ENCODE results near the gene CTCFL. TPM values are rescaled to one million over a fixed set of nuclear protein-coding genes. Genes with fewer than 3 reads are reported as not detected.
"Not testable (repeated sequence)": the region's sequence is repeated elsewhere in the genome, so short reads cannot be mapped to it uniquely, and the experiment has no call there.

CTCFL gene
- polyA plus RNA-seq, 5 donors, result 0.33 to 0.52 (median 0.50) TPM

DNA sequence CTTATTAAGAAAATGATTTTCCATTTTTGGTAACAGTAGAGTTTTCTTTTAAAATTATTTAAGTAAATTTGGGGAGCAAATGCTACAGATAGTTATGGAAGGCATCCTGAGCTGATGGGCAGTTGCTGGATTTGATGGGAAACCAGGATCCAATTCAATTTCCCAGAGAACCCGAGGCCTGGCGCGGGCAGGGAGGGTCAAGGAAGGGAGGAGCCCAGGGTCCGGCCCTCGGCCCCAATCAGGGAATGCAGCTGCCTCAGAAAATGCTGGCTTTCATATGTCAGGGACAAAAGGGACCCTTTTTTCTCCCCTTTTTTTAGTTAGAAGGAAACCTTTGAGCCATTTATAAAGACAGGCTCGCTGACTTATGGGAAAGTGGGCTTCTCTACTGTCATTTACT, 42.1 kb downstream of the CTCFL start:
- no peak for DNase-seq

DNA sequence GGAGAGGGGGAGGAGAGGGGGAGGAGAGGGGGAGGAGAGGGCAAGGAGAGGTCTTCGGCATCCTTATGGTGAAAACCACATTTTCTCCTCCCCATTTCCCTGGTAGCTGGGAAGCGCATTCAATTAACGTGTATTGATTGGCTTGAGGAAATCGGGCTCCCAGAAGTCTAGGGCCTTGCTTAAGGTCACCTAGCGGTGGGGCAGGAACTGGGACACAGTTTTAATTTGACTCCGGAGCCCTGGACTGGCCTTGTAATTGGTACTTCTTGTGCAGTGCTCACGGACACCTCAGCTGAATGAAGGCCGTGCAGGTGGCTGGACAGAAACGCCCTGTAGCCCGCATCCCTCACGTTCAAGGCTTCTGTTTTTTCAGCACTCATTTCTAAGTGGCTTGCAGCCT, 42.8 kb downstream of the CTCFL start:
- DNase-seq, result no peak

DNA sequence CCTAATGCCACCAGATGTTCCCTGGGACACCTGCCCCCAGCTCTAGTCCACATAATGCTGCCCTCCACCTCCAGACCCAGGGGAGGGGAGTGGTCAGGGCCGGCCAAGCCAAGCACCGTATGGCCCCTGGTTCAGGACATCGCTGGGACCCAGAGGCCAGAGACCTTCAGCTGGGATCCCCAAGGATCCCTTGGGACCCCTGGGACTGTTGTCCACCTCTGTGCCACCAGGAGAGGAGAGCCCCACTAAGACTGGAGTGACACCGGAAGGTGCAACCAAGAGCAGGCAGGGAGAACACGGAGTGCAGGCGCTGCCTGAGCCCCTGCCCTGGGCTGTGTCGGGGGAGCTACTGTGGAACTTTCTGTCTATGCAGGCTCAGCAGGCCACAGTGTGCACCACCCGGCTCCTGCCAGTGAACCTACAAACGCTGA, 43.6 kb downstream of the CTCFL start:
- no peak for DNase-seq

DNA sequence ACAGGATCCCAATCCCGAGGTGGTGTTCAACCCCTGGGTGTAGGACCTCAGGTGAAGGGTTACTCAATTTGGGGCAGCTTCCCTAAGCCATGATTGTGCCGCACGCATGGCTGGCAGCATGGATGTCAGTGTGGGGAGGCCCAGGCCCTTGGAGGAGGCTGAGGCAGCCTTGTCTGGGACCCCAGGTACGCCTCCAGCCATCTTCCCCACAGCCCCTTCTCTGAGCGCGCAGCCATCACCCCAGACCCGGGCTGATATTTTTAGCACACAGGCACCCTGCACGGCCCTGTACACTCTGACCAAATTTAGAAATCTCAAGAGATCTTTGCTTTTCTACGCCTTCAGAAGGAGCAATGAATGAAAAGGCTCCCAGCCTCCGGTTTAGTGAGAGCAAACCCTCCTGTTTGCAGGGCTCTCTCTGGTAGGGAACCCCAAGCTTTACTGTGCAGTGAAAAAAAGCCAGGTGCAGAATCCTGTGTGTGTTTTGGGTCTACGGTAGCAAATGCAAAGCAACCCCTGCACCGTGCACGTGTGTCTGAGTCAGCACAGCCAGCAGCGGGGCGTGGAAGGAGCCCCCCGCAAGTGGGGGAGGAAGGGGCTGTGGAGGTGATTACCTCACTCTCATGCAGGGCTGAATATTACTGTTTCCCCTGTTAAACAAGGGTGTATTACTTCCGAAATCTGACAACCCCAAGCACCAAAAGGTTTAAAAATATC, 44.3 kb downstream of the CTCFL start:
- DNase-seq, result no peak

DNA sequence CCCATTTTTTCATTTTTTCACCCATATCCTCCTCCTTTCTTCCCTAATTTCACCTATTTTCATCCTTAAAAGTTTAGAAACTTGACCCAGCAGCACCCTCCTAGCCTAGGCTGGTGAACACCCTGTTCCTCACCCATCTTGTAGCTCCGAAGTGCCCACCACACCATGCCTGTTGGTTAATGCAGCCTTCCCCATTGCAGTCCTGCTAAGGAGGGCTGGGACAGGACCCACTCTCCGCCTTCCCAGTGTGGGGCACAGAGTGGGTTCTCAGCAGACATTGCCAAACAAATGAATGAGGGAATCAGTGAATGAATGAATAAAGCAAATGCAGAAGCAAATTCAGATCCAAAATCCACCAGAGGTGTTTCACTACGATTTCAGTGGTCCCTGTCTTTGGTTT, 45.7 kb downstream of the CTCFL start:
- DNase-seq, result no peak

DNA sequence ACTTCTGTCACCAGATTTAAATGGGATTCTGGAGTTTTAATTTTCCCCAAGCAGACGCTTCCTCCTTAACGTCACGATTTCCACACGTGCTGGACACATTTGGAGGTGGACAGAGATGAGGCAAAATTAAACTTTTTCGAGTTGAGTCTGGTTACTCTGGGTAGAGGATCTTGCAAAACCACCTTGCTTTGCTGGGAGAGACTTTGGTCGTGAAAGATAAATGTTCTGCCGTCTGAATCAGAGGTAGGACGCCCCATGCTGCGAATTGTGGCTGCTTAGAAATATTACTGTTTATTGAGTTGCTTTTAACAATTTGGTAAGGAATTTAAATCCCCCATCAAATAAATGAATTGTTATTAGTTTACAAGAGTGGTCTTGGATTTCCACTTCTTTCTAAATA, 46.8 kb downstream of the CTCFL start:
- no peak for DNase-seq

DNA sequence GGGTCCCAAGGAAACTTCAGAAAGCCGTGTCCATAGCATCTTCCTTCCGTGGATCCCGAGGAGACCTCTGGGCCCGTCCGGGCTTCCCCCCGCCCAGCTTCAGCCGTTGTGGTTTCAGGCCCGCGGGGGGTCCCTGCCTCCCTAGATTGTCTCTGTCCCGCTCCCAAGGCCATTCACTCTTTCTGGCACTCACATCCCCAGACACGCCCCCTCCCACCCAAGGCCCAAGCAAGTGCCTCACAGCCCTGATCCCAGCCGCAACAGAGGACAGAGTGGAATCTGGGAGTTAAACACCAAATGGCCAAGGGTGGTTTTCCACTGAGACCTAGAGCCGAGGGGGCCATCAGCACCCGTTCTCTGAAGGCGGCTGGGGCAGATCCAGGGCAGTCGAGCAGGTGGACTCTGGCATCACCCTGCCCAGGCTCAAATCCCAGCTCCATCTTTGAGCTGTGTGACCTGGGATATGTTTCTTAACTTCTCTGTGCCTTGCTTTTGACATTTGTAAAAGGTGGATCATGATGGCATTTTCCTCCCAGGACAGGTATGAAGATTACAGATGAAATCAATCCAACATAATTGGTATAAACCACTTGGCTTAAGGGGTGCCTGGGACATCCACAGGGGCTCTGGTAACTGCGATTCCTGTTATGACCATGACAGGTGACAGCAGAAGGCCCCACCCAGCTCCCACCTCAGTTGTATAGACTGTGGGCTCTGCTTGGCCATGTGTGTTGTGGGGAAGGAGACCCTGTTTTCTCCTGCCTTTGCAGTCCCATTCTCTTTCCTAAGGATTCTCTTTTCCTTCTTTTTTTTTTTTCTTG, 48.1 kb downstream of the CTCFL start:
- no peak for DNase-seq

DNA sequence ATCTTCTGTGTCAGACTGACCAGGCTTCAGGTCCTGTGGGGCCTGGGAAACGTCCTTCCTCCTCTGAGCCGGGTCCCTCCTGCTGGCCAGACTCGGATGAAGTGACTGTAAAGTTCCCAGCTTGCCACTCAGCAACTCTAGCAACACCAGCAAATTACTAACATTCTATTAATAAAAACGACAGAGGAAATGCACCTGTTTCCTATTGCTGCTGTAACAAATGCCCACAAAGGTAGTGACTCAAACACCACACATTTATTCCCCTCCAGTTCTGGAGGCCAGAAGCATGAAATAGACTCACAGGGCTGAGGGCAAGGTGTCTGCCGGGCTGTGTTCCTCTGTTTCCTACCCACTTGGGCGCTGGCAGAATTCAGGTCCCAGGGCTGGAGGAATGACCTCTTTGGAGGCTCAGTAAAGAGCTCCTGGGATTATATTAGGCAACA, 48.8 kb downstream of the CTCFL start:
- DNase-seq, result no peak

DNA sequence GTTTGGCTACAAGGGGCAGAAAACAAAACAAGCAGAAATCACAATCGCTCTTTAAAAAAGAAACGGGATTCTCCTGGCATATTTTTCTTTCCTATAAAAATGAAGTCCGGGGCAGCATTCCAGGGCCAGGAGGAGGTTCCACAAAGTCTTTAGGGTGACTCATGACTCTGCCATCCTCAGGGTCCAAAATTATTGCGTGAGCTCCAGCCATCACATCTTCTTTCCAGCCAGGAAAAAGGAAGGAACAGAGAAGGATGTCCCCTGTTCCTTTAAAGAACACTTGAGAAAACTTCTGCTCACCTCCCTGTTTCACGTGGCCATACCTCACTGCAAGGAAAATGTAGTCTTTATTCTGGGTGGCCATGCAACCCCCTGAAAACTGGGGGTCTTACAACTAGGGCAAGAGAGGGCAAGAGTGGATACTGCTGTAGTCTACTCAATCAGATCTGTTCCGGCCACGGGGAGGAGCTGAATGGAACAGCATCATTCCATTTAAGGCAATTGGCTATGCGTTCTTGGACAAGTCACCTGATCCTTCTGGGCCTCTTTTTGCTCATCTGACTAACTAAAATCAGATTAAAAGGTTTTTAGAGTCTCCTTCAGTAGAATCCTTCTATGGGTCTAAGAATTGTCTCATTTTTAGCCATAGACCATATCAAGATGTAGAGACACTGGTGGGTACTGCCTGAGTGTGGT, 49.4 kb downstream of the CTCFL start:
- no peak for DNase-seq

DNA sequence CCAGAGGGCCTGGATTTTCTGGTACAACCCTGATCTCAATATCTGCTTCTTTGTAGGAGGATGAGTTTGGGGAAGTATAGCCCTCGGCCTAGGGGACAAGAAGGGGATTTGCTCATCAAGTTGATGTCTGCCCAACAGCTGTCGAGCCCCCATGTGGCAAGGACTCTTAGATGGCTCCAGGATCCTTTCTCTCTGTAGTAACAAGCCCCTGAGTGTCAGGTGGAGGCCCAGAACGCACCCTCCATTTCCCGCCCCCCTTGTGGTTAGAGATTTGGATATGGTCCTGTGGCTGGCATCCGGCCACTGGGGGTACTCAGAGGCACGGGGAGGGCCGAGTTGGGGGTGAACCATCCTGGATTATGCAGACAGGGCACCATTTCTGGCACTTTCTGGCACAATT, 50.1 kb downstream of the CTCFL start:
- DNase-seq, result no peak

DNA sequence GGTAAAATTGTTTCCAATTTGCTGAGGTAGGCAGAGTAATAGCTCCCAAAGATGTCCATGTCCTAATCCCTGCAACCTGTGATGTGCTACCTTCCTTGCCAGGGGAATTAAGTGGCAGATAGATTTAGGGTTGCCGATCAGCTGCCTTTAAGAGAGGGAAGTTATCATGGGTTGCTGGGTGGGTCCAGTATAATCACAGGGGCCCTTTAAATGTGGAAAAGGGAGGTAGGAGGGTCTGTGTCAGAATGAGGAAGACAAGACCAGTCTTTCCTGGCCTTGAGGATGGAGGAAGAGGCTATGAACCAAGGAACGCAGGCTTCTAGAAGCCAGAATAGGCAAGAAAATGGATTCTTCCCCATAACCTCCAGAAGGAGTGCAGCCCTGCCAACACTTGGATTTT, 50.7 kb downstream of the CTCFL start:
- no peak for DNase-seq

DNA sequence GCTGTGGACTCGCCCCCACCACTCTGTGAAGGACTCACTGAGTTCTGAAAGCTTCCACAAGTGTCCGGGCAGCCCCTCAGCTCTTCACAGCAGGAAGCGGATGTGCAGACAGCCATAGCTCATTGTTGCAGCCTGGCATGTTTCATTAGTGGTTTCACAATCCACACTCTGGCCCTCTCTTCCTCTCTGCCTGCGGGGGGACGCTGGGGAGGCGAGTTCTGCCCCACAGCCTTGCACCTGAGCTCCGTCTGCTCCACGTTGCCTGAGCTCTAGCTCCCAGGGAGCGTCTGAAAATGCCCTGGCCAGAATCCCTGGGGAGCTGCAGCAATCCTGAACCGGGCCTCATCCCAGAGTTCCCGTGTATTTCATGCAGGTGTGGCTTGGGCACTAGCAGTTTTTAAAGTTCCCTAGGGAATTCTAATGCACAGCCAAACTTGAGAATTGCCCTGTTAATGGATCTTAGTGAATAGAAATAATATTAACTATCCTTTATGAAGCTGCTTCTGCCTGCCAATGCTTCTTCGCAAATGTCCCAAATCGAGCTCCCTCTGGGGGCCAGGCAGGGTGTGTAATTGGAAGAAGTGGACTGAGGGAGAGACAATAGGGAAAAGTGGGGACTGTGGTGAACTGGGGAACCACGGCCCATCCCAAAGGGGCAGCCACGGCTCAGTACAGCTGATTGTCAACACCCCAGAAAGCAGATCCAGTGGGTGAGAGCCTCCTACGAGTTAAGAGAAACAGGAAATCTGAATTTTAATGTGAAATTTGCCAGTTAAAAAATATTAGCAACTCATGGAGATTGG, 51.5 kb downstream of the CTCFL start:
- peak; percentile 35 to 52 for DNase-seq

DNA sequence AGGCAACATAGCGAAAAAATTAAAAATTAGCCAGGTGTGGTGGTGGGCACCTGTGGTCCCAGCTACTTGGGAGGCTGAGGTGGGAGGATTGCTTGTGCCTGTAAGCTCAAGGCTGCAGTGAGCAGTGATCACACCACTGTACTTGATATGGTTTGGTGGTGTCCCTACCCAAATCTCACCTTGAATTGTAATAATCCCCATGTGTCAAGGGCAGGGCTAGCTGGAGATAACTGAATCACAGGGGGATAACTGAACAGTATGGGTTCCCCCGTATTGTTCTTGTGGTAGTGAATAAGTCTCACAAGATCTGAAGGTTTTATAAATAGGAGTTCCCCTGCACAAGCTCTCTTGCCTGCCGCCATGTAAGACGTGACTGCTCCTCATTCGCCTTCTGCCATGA, 52.5 kb downstream of the CTCFL start:
- DNase-seq, result not testable (repeated sequence)

DNA sequence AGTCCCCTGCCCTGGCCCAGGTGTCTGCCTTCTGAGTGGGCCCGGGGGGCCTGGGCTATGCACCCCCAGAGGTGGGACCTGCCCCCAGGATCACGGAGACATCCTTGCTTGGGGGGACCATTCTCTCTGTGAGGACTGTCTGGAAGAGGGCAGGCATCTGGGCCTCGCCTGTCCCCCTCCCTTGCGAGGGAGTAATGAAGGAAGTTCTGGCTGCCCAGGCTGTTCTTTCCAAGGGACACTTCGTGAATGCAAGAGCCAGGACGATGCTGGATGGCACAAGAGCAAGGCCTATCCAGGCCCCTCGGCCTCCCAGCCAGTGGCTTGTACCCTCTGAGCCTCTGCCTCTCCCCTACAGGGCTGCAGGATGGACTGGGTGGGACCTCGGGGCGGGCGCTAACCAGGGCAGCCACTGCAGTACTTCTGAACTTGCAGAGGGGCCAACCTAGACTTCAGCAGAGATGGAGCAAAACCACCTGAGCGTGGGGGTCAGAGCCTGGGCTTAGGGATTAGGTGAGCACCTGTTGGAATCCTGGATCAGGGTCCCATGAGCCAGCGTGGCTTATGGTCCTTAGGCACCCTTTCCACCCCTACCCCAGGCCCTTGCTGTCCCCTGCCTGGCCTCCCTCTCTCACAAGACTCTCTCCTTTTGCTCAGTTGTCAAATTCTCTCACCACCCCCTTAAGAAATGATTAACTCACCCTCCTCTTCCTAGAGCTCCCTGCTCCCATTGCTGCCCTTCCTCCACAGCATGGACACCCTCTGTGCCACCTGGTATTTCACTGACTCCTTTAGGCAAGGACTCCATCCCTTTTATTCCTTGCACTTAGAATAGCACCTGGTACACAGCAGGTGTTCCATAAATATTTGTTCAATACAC, 53.2 kb downstream of the CTCFL start:
- DNase-seq, result no peak

DNA sequence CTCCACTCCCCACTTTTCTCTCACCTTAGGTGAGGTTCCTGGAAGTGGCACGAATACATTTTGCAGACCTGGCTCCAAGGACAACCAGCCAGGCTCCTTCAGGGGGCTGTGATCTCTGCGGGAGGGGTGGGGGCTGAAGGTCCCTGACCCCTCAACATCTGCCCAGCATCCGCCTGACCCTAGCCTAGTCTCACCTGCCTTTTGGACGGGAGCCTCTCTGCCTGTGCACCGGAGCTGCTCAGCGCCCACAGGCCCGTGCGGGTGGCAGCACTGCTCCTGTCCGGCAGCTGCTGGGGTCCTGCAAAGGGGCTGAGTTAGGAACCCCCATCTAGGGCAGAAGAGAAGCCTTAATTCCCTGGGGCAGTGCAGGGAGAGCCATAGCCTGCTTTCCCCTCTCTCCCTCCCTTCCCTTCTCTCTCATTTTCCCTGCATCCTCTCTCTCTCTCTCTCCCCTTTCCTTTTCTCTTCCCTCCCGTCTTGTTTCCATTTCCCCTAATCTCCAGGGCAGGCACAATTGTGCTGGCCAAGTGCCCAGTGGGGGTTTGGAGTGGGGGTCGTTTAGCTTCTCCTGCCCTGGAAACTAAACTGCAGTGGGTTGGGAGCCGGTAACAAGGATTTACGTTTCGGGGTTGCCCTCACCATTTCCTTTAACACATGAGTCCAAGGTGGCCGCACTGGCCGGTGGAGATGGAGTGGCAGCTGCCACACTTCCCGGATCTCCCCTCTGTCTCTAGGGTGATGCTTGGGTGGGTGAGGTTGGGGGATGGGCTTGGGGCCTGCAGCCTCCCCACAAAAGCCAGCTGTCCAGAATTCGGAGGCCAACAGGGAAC, 54.1 kb downstream of the CTCFL start:
- DNase-seq, result no peak

DNA sequence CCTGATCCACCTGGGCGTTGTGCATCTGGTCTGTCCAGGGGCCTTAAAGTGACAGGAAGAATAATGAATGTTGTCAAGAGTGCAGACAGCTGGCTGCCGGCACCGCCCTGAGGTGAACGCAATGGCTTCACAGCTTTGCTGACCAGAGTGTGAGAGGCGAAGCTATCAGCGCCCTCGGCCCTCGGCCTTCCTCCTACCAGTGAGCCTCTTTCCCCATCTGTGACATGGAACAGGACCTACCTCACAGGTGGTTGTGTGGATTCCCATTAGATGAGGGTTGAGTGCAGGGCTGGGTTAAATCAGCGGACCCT, 54.8 kb downstream of the CTCFL start:
- DNase-seq, result no peak

DNA sequence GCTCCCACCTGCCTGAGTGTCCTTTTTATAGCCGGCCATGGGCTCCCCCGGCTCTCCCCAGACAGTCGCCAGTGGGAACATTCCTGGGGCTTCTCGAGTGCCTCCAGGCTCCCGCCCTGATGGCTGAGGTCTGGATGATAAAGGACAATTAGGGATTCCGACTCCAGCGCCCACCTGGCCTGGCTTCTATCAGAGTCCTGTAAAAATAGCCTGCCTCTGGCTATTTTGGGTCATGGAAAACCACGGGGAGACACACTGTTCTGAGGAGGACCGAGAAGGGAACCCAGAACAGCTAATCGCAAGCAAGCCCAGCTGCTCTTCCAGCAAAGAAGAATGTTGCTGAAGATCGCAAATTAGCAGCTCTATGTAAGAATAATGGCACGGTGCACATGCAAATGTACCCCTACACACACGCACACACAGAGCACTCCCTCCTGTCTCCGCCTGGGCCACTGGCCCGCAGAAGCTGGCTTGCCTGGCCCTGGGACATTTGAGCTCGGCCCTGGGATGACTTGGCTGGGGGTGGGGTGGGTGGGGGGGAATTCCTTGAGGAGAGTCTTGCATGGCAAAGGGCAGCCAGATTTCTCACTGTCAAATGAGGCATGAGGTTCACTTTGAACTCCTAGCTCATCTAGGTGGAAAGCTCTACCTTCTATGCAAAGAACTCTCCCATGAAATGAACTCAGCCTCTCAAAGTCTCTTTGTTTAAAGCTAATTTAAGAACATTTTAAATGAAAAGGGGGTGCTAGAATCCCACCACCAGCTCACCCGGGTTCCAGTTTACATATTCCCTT, 55.3 kb downstream of the CTCFL start:
- DNase-seq, result no peak

DNA sequence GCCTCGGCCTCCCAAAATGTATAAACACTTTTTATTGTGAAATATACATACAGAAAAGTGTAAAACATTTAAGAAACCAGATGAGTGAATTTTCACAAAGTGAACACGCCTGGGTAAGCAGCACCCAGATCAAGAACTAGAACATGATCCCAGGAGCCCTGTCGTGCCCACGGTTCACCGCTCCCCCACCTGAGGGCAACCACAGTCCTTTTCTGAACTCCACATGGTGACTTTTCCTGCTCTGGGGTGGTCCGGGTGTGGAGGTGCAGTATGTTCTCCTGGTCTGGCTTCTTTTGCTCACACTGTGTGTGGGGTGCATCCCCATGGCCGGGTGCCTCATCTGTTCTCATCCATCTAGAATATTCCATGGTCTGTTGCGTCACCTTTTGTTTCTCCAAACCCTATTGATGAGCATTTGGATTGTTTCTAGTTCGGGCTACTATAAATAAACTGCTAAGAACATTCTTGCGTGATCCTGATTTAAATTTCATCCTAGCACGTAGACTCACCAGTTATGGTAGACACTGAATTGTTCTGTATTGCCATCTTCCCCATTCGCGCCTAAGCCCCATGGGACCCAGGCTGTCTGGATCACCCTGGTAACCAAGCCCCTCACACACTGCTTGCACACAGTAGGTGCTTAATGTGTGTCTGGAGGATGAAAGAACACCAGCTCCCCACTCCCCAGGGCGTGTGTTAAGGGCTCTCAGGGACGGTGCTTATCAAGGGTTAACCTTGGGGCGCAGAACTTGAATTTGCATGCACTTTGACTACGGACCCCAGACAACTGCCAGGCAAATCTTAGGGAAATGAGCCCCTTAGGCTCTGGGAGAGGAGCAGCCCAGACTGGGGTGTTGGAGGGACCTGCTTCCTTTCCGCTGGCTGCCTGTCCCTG, 56.2 kb downstream of the CTCFL start:
- DNase-seq, result no peak
